Measurements from ENCODE around the gene GSTM2.
A peak's percentile ranks its signal among the peaks of the same experiment; 100 is the strongest.

The GSTM2 gene

DNA sequence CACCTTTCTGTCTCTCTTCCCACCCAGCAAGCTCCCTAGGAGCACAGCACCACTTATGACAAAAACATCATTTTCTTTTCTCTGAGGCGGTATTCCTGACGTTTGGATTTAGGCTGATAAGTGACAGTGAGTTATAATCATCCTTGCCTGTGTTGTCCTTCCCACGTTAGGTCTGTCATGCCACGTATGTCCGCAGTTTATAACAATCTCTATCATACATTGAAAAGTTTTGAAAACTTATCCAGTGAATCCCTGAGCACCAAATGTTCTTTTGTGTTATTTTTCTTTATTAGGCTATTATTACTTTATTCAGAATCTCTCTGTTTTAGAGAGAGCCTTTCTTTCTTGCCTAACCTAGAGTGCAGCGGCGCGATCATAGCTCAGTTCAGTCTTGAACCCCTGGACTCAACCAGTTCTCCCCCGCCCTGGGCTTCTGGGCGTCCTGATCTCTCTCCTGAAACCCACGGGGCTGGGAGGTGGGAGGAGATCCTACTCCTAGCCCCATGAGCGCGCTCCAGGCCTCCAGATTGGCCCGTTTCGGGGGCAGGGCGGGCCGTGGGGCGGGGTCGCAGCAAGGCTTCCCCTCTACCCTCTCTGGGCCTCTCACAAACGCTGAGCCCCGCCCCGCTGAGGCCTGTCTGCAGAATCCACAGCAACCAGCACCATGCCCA is at the start of gene GSTM2:
GSTM2 (plus strand) TSS at position 606 of the 671 bp plus-strand sequence; CDS start at position 665, 59 bp downstream.
- peak; percentile 76 for DNase-seq (ENCODE audit: low read depth)

DNA sequence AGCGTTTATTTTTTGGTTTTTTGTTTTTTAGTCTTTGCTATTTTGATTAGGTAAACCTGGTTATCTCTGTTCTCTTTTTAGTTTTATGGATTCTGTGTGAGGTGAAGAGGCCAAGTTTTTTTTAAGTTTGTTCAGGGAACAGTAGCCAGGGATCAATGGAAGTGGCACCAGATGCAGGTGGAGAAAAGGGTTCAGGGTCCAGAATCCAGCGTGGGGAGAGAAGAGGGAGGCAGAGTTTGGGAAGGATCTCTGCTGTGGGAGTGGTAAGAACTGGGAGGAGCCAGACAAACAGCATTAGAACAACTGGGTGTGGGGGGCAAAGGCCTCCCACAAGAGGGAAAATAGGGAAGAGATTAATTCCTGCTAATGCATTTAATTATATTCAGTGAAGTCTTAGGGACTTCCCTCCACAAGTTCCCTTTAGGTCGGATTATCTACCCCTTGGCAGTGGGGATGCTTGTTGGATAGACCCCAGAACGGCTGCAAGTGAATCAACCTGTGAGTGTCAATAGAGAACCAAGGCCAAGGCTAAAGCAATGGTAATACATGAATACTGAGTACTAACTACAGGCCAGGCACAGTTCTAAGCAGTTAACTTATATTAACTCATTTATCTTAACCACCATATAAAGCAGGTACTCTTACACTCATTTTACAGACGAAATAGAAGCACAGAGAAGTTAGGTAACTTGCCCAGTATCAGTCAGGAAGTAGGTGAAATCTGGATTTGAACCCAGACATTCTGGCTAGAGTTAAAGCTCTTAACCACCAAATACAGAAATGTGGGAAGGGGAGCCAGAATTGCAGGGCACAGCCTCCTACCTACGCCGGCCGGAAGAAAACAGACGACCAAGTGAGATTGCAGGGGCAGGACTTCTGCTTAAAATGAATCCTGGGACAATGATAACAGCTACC is 48.9 kb upstream of the GSTM2 start:
- DNase-seq (ENCODE audit: low read depth), result no peak

DNA sequence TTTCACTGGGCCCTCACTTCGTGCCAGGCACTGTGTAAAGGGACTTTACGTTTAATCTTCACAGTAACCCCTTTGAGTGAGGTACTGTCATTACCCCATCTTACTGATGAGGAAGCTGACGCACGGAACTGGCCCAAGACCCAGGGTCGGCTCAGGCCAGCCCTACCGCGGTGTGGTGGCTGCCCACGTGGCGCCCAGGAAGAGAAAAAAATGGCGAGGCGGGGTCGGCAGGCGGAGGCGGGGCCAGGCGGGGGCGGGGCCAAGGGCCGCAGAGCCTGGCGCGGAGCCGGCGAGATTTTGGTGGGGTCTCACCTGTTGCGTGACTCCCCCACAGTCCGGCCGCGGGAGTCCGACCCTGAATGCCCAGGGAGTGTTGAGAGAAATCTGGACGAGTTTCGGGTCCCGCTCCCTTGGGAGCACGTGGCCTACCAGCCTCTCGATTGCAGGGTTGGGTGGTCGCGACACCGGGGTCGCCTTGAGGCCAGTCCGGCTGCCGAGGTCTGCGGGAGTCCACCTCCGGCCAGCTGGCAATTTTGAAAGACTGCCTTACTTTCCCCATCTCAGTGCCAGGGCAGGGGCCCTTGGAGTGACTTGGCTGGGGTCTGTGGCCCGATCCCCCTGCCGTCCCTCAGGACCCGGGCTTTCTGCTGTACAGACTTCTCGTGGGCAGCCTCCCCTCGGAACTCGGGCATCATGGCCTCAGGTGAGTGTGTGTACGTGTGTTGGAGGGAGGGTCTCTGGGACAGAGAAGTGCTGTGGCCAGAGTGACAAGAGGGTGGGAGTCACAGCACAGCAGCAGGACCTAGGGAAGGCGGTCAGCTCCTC is 48.1 kb upstream of the GSTM2 start, which contains the start of the genes AMPD2 and GNAT2:
AMPD2 (plus strand) TSS at position 262 of the 825 bp plus-strand sequence. CDS start 1,339 bp downstream, outside the sequence.
GNAT2 (minus strand) TSS at position 41 of the 825 bp plus-strand sequence. CDS start 6,746 bp downstream, outside the sequence.
- DNase-seq (ENCODE audit: low read depth), result peak; percentile 68

DNA sequence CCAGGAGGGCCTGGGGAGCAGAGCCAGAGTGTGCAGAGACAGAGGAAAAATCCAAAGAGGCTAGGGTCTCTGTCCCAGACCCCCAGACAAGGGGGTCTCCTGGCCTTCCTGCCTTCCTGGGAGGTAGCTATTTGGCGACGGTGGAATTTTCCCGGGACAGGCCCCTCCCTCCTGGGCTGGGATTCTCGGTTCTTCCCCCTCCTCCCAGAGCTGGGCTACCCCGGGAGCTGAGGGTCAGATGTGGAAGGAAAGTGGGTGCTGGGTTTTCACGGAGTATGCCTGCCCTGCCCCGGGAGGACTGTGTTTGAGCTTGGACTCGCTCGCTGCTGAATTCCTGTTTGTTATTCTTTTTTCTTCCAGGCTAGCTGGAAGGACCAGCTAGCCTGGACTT is 47.5 kb upstream of the GSTM2 start:
- DNase-seq (ENCODE audit: low read depth), result no peak

DNA sequence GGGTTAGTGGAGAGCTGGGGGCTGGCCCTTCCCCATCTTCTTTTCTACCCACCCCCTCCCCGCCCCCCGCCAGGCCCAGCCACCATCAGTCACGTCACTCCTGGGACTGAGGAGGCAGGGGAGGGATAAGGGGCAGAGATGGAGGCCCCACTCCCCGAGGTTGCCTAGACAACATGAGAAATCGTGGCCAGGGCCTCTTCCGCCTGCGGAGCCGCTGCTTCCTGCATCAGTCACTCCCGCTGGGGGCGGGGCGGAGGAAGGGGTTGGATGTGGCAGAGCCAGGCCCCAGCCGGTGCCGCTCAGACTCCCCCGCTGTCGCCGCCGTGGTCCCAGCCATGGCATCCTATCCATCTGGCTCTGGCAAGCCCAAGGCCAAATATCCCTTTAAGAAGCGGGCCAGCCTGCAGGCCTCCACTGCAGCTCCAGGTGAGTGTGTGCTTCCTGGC is 47.0 kb upstream of the GSTM2 start:
- DNase-seq (ENCODE audit: low read depth), result peak; percentile 89

DNA sequence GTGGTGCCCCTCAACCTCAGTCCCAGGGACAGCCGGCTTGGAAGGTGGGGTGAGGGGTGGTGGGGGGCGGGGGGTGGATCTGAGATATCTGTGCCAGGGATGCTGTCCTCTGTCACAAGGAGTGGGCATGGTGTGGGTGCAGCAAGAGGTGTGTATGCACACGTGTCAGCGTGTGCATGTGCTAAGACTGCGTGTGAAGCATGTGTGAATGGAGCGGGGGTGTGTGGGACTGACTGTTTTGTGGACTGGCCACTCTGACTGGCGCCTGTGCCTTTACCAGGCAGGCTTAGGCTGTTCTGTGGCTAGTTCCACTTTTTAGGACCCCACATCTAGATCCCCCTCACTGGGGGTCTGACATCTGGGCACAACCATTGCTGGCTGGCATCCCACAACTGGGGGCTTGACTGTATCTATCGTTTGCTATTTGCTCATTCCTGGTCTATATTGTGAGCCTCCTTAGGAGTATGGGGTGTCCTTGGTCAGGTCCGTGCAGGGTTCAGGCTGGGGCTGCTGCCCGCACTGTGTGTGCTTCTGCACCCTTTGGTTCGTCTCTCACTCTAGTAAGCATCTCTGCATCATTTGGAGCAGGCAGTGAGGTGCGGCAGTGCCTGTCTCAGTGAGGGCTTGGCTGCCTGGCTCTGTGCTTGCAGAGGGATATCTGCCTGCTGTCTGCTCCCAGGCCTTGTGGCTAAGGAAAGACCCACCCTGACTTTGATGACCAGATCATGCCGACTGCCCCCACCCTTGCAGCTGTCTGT is 46.3 kb upstream of the GSTM2 start:
- DNase-seq (ENCODE audit: low read depth), result no peak

DNA sequence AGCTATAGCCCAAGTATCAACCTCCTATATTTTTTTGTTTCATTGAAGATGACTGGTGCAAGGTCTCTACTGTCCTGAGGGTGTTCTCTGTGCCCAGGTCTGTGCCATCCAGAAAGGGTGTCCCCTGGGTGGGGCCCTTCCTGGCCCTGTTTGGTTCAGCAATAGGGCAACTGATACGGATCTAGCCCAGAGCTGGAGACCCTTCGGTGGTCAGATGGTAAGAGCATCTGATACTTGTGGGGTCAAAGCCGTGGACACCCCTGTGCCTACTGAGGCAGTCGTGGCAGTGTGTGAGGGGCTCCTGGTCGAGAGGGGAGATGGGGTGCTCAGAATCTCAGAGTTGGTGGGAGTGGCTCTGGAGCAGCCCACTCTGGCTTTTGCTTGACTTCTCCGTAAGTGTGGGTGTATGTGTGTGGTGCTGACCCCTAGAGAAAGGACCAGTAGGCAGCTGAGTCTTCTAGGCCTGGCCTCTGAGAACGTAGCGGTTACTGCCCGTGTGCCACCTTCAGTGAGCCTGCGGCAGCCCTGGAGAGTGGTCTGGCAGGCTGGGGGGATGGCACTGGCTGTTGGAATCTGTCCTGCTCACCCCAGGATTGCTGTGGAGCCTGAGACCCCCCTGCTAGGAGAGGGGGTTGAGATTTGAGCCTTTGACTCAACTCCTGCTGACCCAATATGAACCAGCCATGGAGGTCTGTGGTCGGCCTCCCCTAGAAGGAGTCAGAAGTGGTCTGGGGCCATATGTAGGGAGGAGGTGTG is 45.5 kb upstream of the GSTM2 start:
- no peak for DNase-seq (ENCODE audit: low read depth)

DNA sequence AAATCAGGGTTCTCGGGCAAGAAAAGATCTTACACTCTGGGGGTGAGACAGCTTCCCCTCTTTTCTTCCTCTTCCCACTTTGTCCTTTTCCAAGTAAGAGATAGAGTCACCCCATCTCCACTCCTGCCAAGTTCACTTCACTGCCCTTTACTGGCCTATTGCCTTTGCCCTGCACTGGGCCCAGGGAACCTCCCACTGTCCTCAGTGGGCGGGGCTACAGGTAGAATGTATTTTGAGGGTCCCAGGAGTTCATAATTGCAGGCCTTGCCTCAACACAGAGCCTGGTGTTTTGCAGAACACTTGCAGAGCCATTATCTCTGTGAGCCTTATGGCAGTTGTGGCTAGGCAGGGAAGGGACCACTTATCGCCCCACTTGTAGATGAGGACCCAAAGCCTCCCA is 45.0 kb upstream of the GSTM2 start:
- DNase-seq (ENCODE audit: low read depth), result no peak

DNA sequence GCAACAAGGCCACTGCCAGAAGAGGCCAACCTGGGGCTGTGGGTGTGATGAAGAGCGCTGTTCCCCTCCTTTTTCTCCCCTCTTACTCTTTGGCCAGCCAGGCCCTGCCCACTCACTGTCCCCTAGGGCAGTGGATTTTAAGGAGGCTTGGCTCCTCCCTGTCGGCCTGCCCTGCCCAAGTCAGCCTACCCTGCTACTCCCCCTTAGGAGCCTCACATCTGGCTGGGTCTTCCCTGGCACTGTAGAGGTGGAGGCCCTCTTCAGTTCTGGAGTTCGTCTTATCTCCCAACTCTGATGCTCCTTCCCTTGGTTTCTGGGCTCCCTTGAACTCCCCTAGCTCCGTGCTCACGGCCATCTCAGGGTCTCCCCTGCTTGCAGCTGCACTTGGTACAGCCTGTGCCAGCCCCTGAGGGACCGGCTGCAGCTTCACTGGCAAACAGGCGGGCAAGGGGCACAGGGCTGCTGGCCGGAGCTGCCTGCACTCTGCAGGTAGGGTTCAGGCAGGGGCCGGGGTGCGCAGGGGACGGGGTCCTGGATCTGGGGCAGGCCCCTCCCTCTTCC is 44.2 kb upstream of the GSTM2 start:
- DNase-seq (ENCODE audit: low read depth), result no peak

DNA sequence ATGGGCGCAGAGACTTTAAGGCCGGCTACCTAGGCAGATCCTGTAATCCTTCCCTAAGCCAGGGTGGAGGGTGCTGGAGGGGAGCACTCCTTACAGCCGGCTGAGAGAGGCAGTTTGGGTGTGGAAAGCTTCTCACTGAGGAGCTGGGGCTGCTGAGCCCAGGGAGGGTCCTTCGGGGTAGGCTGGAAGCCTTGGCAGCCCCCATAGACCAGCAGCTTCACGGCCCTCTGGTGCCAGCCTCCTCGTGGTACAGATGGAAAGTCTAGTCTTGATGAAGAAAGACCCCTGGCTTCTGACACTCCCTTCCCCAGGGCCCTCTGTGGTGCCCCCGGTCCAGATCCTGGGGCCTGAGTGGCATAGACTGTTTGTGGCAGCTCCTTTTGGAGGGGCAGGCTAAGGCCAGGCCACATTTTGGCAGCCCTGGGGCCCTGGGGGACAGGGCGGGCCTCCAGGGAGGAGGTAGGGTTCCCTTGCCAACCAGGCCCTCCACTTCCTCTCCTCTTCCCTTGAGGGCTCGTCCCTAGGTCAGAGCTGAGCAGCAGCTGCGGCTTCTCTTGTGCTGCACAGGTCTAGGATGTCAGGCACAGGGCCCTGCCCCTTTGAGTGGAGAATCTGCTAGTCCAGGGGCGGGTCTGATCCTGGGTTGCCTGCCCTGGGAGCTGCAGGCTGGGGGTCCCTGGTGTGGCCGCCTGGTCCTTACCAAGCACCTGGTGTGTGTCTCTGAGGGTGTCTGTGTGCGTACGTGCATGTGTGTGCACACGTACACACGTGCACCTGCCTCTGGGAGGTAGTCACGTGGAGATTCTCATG is 43.5 kb upstream of the GSTM2 start:
- no peak for DNase-seq (ENCODE audit: low read depth)

DNA sequence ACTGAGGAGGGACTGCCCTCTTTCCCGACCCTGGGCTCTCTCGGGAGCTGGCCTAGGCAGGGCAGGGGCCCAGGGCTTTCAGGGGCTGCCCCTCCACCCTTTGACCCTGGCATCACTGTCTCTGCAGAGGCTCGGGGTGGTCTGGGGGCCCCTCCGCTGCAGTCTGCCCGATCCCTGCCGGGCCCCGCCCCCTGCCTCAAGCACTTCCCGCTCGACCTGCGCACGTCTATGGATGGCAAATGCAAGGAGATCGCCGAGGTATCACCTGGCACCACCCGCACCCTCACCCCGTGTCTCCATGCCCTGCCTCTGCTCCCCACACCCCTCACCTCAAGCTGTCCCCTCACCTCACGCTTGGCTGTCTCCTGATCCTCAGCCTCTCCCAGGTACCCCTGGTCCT is 42.7 kb upstream of the GSTM2 start:
- DNase-seq (ENCODE audit: low read depth), result no peak

DNA sequence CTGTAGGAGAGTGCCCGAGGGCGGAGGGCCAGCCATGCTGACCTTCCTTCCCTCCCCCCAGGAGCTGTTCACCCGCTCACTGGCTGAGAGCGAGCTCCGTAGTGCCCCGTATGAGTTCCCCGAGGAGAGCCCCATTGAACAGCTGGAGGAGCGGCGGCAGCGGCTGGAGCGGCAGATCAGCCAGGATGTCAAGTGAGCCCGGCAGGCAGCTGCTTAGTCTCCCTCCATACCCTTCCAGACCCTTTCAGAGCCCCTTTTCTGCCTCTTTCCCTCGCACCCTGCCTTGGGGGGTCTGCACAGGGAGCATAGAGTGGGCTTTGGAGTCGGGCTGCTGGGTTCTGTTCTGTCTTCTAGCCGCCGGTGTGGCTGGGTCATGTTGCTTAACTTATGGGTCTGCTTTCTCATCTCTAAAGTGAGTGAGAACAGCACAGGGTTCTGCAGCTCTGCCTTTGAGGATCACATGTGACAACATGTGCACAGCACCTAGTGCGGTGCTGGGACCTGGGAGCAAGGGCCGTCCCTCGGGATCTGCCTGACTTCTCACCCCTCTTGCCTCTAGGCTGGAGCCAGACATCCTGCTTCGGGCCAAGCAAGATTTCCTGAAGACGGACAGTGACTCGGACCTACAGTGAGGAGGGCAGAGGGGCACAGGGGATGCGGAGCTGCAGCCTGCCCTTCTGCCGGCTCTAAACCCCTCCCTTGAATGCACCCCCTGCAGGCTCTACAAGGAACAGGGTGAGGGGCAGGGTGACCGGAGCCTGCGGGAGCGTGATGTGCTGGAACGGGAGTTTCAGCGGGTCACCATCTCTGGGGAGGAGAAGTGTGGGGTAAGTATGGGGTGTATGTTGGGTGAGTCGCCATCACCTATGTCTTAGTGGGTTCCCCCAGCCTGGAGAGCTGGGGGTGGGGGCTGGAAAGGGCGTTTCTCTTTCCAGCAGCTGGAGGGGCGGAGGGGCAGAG is 42.0 kb upstream of the GSTM2 start:
- no peak for DNase-seq (ENCODE audit: low read depth)

DNA sequence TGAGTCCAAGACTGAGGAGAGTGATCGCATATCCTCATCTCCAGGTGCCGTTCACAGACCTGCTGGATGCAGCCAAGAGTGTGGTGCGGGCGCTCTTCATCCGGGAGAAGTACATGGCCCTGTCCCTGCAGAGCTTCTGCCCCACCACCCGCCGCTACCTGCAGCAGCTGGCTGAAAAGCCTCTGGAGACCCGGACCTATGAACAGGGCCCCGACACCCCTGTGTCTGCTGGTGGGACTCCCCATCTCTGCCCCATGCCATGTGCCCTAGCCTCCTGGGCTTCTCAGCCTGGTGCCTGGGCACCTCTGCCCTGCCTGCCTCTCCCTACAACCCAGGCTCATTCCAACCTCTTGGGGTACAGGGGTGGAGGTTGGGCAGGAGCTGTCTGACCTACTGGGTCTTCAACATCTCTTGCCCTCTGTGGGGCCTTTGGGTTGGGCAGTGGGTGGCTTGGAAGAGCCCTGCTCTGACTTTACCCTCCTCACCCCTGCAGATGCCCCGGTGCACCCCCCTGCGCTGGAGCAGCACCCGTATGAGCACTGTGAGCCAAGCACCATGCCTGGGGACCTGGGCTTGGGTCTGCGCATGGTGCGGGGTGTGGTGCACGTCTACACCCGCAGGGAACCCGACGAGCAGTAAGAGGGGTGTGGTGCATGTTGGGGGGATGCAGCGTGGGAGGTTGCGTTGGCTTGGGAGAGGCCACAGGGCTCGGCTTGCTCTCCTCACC is 41.0 kb upstream of the GSTM2 start:
- DNase-seq (ENCODE audit: low read depth), result no peak

DNA sequence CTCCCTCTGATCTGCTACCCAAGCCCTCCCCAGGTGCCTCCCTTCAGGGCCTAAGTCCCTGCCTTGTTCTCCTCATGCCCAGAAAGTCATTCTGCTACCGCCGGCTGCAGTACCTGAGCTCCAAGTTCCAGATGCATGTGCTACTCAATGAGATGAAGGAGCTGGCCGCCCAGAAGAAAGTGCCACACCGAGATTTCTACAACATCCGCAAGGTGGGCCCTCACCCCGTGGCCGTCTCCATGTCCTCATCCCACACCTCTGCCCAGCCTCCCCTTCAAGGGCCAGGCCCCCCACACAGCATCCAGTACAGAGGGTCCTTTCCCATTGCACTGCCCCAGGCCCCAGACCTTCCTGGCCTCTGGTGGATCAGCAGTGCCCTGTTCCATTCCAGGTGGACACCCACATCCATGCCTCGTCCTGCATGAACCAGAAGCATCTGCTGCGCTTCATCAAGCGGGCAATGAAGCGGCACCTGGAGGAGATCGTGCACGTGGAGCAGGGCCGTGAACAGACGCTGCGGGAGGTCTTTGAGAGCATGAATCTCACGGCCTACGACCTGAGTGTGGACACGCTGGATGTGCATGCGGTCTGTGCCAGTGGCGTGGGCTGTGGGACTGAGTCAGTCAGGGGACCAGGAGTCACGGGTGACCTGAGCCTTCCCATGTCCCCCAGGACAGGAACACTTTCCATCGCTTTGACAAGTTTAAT is 40.0 kb upstream of the GSTM2 start:
- no peak for DNase-seq (ENCODE audit: low read depth)

DNA sequence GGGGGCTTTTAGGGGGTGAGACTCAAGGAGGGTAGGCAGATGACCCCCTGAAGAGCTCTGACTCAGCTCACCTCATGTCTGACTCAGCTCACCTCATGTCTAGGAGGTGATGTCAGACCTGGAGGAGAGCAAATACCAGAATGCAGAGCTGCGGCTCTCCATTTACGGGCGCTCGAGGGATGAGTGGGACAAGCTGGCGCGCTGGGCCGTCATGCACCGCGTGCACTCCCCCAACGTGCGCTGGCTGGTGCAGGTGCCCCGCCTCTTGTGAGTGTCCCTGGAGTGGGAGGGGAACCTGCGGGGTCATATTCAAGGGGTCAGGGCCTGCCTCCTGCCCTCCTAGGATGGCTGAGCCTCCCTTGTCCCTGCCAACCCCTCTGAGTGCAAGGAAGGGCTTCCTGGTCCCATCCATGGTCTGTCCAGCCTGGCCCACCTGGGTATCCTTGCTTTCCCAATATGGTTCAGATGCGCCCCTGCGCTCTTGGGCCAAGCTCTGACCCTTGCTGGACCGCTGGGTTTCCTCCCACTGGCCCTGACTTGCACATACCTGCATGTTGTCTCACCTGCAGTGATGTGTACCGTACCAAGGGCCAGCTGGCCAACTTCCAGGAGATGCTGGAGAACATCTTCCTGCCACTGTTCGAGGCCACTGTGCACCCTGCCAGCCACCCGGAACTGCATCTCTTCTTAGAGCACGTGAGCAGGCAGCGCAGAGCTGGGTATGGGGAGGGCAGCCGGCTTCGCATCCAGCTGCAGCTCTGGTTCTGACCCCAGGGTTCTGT is 39.1 kb upstream of the GSTM2 start:
- no peak for DNase-seq (ENCODE audit: low read depth)

Measured in fibroblast of the conjunctiva (primary cell).